Aorta (tissue), 5 donors: ENCODE data around the gene SH2B3. TPM values are rescaled to one million over a fixed set of nuclear protein-coding genes. Genes with fewer than 3 reads are reported as not detected.

ENCODE experiments used
- ATAC-seq: fragments of 200-7000 bp; cut with Tn5 transposase; one replicate; pipeline ENCODE4 v1.9.1; 2022; ENCODE audit warnings: moderate library complexity; ENCODE audit not compliant: low FRiP score
- DNase-seq, 2 donors: peaks; one replicate each; pipeline ENCODE4 v3.0.0-alpha.2; 2020
- H3K27ac ChIP-seq, 2 donors: one replicate each; pipeline ENCODE4 v1.5.1; 2013; ENCODE audit warnings: low read length in 2 of 2, mild to moderate bottlenecking in 2 of 2, moderate library complexity in 2 of 2, control low read depth in 1 of 2, inconsistent platforms in 1 of 2, low read depth in 1 of 2
- H3K27me3 ChIP-seq, 2 donors: one replicate each; pipeline ENCODE4 v1.6.1; 2013; ENCODE audit warnings: control low read depth in 1 of 2, low read length in 1 of 2, mild to moderate bottlenecking in 1 of 2, moderate library complexity in 1 of 2; ENCODE audit not compliant: insufficient read depth in 2 of 2, control insufficient read depth in 1 of 2
- H3K36me3 ChIP-seq, 2 donors: one replicate each; pipeline ENCODE4 v1.6.1; 2013; ENCODE audit warnings: control low read depth in 1 of 2, low read length in 1 of 2, mild to moderate bottlenecking in 1 of 2; ENCODE audit not compliant: insufficient read depth in 2 of 2, control insufficient read depth in 1 of 2
- H3K4me1 ChIP-seq, 2 donors: one replicate each; pipeline ENCODE4 v1.6.1; 2013; ENCODE audit warnings: low read length in 2 of 2, control low read depth in 1 of 2, mild to moderate bottlenecking in 1 of 2, moderate library complexity in 1 of 2; ENCODE audit not compliant: insufficient read depth in 2 of 2, control insufficient read depth in 1 of 2
- H3K4me3 ChIP-seq, 2 donors: one replicate each; pipeline ENCODE4 v1.5.1; 2013; ENCODE audit warnings: low read length in 2 of 2, control low read depth in 1 of 2, mild to moderate bottlenecking in 1 of 2
- H3K9me3 ChIP-seq: one replicate; pipeline ENCODE4 v1.6.1; 2013; ENCODE audit warnings: mild to moderate bottlenecking, low read length; ENCODE audit not compliant: control insufficient read depth
- WGBS, 2 donors: extraction: QIAGEN DNeasy Blood & Tissue Kit; methylation state at CpG; one replicate each; pipeline ENCODE4 v1.1.7; 2013; 5-methylcytosine and 5-hydroxymethylcytosine counted together
- intact Hi-C, 2 donors: fragments of 100-400 bp; cut with DNase I; formaldehyde crosslinking; loops; one replicate each; pipeline versions ENCODE4 v1.14.2 to v1.15.0; 2022
- long read RNA-seq, 2 donors: library from polyadenylated mRNA; unstranded; transcript quantifications; one replicate each; pipeline ENCODE4 v2.0.0, GENCODE V29; 2020 to 2021
- polyA plus RNA-seq, 2 donors: library from polyadenylated mRNA; stranded (reverse); fragments of 200-250 nt; gene quantifications; one replicate each; pipeline ENCODE4 v1.2.3, GENCODE V29; 2013
- total RNA-seq, 2 donors: library from RNA; stranded (reverse); fragmentation: NEBNext Ultra II Directional; extraction: Animal tissue kit (Norgen Biotek cat#: 25700); gene quantifications; one replicate each; pipeline ENCODE4 v1.2.1, GENCODE V29; 2021
- donor health status: healthy with polysubstance abuse.
- donor health status: Bipolar disorder and iron deficiency.
- donor health status: DM: no; HTN: no; CAD: no.
- donor health status: DM: no; HTN: no; CAD: no.
- donor health status: DM: yes; HTN: yes; CAD: no.

Gene SH2B3
- total RNA-seq (10 to 100 TPM; 34.4 to 45.5 TPM), polyA plus RNA-seq (10 to 100 TPM; 11.4 to 12.6 TPM)
- long read RNA-seq, donor 1, partial matches to known transcripts: 36 of 42 reads
- long read RNA-seq, donor 1, other reads (novel, unspliced or antisense): 6 of 42 reads
- long read RNA-seq, donor 2, full-length matches to known transcripts: 3 of 47 reads
- long read RNA-seq, donor 2, partial matches to known transcripts: 23 of 47 reads
- long read RNA-seq, donor 2, other reads (novel, unspliced or antisense): 21 of 47 reads

DNA sequence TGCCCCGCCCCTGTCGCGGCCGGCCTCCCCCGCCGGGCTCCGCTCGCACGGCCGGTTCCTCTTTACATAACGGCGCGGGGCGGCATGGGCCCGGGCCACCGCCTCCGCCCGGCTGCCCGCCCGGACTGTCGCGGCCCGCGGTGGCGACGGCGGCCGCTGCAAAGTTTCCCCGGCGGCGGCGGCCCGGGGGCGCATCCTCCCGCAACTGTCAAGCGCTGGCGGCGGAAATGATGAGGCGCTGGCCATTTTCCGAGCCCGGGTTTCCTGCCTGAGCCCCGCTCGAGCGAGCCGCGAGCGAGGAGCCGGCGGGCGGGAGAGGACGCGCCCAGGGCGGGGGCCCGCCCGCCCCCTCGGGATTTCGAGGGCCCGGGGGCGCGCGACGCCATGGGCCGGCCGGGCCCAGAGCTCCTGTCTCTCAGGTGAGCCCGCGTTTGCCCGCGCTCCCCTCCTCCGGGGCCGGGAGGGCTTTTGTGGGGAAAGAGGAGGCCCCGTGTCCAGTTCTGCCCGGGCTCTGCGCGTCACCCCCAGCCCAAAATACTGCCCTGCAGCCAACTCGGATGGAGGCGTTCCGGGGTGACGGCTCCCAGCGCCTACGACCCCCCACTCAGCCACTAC lies at the start of gene SH2B3:
TSS of gene SH2B3 (plus strand) at position 65 of the 615 bp plus-strand sequence. CDS start 12,223 bp downstream, outside the sequence.
- DNase-seq (peak in 1 of 2 donors; percentile 66), ATAC-seq (no peak)
- Histone ChIP-seq H3K4me1 (no peaks in the 10 kb centered on the region), H3K4me3 (peak within 1 kb of the TSS; percentile 67 to 73), H3K36me3 (no peaks in the 10 kb centered on the region), H3K27me3 (no peaks in the 10 kb centered on the region), H3K9me3 (no peaks in the 10 kb centered on the region), H3K27ac (peak within 1 kb of the TSS in 1 of 2 donors; percentile 18)
- 0 to 1% methylated on average over 44 to 80 of the region's 80 CpGs for WGBS, 2 donors
- intact Hi-C loops: loop anchor here in 1 of 2 donors (10.0 kb wide), 1 partner anchor 279 kb away; the partner anchor contains the start of genes ACAD10 and BRAP

DNA sequence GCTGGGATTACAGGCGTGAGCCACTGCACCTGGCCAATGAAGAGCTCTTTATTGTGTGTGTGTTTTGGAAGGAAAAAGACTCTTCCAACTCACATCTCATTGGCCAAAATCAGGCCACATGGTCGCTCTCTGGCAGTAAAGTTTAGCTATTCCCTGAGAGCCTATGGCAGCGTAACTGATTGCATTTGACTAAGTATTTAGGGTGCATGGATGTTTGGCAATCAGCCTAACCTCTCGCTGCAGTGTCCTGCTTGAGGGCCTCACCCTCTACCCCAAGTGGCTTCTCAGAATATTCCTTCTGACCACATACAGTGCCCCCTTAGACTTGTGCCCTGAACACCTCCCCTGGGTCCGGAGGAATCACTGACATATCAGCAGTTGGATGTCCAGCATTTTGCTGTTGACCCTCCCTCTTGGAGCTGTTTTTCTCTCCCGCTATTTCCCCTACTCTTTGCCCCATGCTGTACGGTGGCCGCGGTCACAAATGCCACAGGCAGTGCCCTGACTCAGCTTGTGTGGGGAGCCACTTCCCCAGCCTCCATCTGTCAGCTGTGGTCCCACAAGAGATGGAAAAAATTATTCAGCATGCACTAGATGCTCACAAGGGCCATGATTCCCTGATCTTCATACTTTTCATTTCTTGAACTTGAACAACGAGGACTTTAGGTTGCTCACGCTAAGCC lies 46.4 kb upstream of the SH2B3 start:
- ATAC-seq: no peak
- 44 to 50% methylated on average over 11 of the region's 11 CpGs for WGBS, 2 donors

DNA sequence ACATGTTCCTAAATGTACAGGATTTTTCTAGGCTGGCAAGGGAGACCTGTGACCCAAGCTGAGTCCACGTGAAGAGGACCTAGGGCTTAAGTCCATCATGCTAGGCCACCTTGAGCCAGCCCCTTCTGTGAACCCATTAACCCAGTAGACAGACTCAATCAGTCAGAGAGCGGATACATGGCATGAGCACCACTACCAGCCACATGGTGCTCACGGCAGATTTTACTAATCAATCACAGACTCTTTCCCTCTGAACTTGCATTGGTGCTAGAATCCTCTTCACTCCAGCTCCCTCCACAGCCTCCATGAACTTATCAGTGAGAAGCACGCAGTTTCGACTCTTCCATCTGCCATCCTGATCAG lies 45.8 kb upstream of the SH2B3 start:
- no peak overlapping the region for H3K27ac ChIP-seq
- WGBS, 2 donors: 57 to 61% methylated on average over 5 of the region's 5 CpGs
- intact Hi-C loops: no loop called here
- no peak overlapping the region for H3K4me3 ChIP-seq
- DNase-seq (no peak), ATAC-seq (no peak)
- H3K4me1 ChIP-seq: no peaks in the 10 kb centered on the region
- no peaks in the 10 kb centered on the region for H3K27me3 ChIP-seq
- no peaks in the 10 kb centered on the region for H3K36me3 ChIP-seq
- no peaks in the 10 kb centered on the region for H3K9me3 ChIP-seq

More for the DNA sequence above, 46.4 kb upstream of the SH2B3 start:
- H3K36me3 ChIP-seq: no peaks in the 10 kb centered on the region
- peak in 1 of 2 donors; percentile 74 for DNase-seq
- no peaks in the 10 kb centered on the region for H3K9me3 ChIP-seq
- no peaks in the 10 kb centered on the region for H3K27me3 ChIP-seq
- H3K4me1 ChIP-seq: no peaks in the 10 kb centered on the region
- no peak overlapping the region for H3K4me3 ChIP-seq
- intact Hi-C loops: no loop called here
- no peak overlapping the region for H3K27ac ChIP-seq

DNA sequence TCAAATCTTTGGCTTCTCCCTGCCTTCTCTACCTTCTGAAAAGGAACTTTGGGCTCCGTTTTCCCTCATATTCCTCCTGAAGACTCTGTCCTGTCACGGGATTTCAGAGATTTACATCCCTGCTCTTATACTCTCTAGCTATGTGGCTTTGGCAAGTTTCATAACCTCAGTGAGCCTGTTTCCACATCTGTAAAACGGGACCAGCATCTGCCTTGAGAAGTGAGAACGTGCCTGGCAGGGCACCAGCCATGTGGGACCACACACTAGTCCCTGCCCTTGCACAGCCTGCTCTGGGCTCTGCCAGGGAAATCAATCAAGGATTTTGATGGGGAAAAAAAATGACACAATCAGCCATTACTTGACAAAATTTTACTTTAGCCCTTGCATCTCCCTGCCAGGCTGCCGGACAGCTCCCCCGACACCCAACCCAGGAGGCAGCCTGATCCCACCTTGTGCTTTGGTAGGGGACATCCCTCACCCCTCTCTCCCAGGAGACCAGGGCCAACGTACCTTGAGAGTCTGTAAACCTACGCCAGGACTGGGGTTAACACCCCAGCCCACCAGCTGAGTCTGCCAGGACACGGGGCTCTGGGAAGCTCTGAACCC lies 45.3 kb upstream of the SH2B3 start:
- 55 to 57% methylated on average over 9 of the region's 9 CpGs for WGBS, 2 donors
- ATAC-seq: no peak
- Histone ChIP-seq H3K36me3 (no peaks in the 10 kb centered on the region), H3K27me3 (no peaks in the 10 kb centered on the region), H3K27ac (no peak overlapping the region), H3K4me3 (no peak overlapping the region), H3K9me3 (no peaks in the 10 kb centered on the region), H3K4me1 (no peaks in the 10 kb centered on the region)
- intact Hi-C loops: no loop called here
- no peak for DNase-seq

DNA sequence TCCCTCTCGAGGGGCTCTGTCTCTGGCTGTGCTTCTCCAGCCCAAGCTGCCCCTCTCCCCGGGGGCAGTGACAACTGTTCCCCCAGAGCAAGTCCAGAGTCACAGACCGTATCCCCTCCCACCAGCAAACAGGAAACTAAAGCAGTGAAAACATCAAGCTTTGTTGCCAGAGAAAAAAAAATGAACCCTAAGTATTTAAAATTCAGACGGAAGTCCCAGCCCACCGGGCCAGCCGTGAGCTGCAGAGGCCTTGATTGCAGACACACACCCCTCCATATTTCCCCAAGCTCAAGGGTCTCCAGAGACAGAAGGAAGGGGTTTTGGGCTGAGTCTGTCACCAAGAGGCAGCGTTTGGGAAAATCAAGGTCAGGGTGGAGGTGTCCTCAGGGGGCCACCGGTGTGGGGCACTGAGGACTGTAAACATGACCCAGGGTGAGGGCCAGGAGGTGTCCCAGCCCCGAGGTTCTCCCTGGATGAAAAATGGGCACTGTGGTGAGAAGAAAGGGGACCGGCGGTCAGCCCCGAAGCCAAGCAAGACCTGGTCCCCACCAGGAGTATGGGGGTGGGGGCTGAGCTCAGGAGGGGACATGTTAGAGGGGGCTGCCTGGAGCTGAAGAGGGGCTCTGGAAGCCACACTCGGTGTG lies 44.5 kb upstream of the SH2B3 start:
- H3K4me1 ChIP-seq: no peaks in the 10 kb centered on the region
- no peak for DNase-seq
- no peaks in the 10 kb centered on the region for H3K9me3 ChIP-seq
- no peak for ATAC-seq
- no peak overlapping the region for H3K4me3 ChIP-seq
- 68 to 70% methylated on average over 13 of the region's 13 CpGs for WGBS, 2 donors
- H3K36me3 ChIP-seq: no peaks in the 10 kb centered on the region
- H3K27me3 ChIP-seq: no peaks in the 10 kb centered on the region
- intact Hi-C loops: no loop called here
- no peak overlapping the region for H3K27ac ChIP-seq

DNA sequence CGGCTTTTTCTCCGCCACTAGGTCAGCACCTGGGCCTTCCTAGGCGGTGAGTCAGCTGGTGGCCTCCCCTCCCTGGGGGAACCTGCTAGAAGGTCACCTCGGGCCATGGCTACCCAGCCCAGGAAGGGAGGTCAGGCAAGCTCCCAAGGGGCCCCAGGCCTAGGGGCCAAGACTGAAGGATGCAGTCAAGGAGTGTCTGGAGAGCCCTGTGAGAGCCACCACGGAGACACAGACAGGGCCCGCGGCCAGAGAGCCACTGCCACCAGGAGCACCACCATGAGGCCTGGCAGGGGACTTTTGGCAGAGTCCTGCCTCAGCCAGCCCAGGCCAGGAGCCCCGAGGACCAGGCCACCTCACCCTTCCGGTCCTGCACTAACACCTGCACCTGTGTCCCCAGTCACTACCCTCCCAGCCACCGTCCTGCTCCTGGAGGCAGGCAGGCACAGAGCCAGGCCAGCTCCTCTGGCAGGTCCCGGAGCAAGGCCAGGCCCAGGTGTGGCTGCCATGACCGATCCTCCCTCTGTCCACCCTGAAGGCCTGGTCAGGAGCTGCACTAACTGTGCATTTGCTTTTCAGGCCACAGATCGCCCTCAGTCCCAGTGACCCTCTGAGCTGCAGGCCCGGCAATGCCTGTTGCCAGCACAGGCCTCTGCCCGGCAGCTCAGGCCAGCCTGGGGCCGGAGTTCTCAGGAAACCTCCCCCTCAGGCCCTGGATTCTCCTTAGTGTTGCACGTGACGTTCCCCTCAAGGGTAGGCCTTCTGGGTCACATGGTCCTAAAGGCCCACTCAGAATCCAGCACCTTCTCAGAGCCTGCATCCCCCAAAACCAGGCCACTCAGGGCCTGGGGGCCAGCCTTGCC lies 43.8 kb upstream of the SH2B3 start:
- Histone ChIP-seq H3K4me3 (no peak overlapping the region), H3K4me1 (no peaks in the 10 kb centered on the region), H3K27me3 (no peaks in the 10 kb centered on the region), H3K36me3 (no peaks in the 10 kb centered on the region), H3K27ac (no peak overlapping the region), H3K9me3 (no peaks in the 10 kb centered on the region)
- intact Hi-C loops: no loop called here
- 75 to 79% methylated on average over 18 of the region's 18 CpGs for WGBS, 2 donors
- no peak for DNase-seq
- ATAC-seq: peak; percentile 16

DNA sequence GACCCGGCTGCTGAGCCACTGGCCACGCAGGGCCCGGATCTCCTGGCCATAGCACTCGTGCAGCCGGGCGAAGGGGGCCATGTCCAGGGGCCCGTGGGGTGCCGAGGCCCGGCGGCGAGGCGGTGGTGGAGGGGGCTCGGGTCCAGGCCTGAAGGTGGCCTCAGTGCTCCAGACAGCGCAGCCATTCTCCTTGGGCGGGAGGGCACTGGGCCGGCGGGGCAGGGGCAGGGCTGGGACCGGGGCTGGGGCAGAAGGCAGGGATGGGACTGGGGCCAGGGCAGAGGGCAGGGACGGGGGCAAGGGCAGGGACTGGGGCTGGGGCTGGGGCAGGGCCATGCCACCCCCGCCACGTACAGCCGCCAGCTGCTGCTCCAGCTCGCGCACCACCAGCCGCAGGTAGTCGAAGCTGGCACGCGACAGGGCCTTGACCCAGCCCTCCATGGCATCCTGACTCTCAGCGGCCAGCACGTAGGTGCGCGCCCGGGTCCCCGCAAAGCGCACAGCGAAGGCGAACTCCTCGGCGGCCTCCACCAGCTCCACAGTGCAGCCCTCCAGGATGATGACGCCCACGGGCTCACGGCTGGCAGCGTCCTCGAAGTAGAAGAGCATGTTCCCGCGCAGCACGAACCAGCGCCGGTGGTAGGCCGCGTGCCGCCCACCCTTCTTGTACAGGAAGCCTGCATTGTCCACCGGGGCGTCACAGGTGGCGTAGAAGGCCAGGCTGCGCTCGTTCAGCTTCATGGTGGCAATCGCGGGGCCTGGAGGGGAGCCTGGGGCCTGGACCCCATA lies 42.8 kb upstream of the SH2B3 start:
- 95 to 96% methylated on average over 51 to 59 of the region's 59 CpGs for WGBS, 2 donors
- Histone ChIP-seq H3K4me1 (no peaks in the 10 kb centered on the region), H3K4me3 (no peak overlapping the region), H3K27me3 (no peaks in the 10 kb centered on the region), H3K36me3 (no peaks in the 10 kb centered on the region), H3K27ac (no peak overlapping the region), H3K9me3 (no peaks in the 10 kb centered on the region)
- intact Hi-C loops: no loop called here
- peak in 1 of 2 donors; percentile 76 for DNase-seq
- ATAC-seq: no peak
